Measurements from ENCODE around the gene XPNPEP3.
A peak's percentile ranks its signal among the peaks of the same experiment; 100 is the strongest.

Gene XPNPEP3

DNA sequence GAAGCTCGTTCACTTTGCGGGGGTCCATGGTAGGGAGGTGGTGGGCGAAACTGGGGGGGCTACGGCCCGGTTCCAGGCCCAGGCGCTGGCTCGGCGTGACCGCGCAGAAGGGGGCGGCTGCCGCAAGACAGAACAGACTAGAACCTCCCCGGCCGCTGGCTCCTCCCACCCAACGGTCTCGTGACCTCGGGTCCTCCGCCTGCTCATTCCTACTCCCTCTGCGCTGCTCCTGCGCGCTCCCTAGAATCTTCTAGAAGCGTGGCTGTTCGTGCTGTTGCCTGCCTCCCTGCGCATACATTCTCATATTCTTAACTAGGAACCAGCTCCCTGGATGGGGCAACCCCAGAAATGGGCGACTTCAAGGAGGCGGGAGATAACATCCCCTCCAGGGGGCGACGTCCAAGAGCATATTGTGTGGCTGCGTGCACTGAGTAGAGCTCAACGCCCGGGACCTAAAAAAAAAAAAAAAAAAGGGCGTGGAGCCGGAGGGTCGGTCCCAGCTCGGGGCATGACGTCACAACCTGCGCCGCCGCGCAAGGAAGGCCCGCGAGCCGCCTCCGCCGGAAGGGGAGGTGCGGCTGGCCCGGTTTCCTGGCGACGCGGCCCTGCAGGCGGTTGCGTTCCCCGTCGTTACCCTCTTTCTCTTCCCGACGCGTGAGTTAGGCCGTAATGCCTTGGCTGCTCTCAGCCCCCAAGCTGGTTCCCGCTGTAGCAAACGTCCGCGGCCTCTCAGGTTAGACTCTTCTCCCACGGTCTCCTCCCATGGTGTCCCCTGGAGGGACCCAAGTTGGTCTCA is at the start of gene XPNPEP3, which contains the start of gene ST13:
Gene XPNPEP3, plus strand, starts transcription at position 636 of the 796 bp plus-strand sequence. Its CDS starts 34 bp downstream, at position 670.
Gene ST13, minus strand, starts transcription at position 127 of the 796 bp plus-strand sequence. Its CDS starts 99 bp downstream, at position 28.
- Histone ChIP-seq H2AFZ (ENCODE audit: low read depth) (peak within 1 kb of the TSS; percentile 52), H3K4me1 (ENCODE audit: low read depth, poor library complexity, severe bottlenecking) (peaks cover 48% of the 10 kb centered on the region)
- TF ChIP-seq, protein P1, sequence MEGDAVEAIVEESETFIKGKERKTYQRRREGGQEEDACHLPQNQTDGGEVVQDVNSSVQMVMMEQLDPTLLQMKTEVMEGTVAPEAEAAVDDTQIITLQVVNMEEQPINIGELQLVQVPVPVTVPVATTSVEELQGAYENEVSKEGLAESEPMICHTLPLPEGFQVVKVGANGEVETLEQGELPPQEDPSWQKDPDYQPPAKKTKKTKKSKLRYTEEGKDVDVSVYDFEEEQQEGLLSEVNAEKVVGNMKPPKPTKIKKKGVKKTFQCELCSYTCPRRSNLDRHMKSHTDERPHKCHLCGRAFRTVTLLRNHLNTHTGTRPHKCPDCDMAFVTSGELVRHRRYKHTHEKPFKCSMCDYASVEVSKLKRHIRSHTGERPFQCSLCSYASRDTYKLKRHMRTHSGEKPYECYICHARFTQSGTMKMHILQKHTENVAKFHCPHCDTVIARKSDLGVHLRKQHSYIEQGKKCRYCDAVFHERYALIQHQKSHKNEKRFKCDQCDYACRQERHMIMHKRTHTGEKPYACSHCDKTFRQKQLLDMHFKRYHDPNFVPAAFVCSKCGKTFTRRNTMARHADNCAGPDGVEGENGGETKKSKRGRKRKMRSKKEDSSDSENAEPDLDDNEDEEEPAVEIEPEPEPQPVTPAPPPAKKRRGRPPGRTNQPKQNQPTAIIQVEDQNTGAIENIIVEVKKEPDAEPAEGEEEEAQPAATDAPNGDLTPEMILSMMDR (conservative IDR thresholded peaks at IDR 0.05; ENCODE audit: low read depth, low read length), result 0 out of 2 replicates have a peak, but pooled peaks have one; percentile 8

DNA sequence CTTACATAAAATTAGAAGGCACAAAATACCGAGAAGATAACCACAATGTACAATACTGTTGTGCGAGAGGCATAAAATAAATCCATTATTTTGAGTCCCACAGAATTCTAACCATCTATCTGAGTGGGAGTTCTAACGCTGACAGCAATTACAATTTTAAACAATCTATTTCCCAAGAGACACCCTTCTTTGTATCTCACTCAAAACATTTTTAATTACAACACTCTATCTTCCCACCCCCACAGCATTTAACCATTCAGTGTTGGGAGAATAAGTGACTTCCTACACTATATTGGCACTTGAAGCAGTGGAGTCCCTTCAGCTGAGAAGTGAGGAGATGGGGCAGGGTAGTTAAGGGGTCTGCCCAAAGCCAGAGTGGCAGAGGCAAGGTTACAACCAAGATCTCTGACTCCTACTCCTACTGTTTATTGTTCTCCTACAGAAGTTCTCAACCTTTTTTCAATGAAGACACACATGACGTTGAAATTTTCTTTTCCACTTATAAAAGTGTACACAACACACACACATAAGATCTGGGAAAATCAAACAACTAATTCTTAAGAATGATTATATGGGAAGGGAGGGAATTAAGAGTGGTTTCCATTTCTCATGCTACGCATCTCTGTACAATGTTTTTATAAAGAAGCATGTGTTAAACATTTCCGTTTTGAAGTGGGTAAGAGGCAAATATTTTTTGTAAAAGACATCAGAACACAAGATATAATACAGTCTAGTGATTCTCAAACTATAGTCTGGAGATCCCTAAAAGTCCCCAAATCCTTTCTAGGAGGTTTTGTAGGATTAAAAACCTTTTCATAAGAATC is 48.7 kb upstream of the XPNPEP3 start:
- Histone ChIP-seq H3K27me3 (ENCODE audit: insufficient read depth, low read depth) (no peaks in the 10 kb centered on the region), H3K27ac (no peak overlapping the region), H3K36me3 (ENCODE audit: insufficient read depth) (no peaks in the 10 kb centered on the region), H3K9ac (no peak overlapping the region), H3K4me1 (ENCODE audit: low read depth, poor library complexity, severe bottlenecking) (no peaks in the 10 kb centered on the region), H3K4me3 (IDR thresholded peaks at IDR 0.05; ENCODE audit: insufficient read depth, low read depth, low read length) (no peak overlapping the region), H4K20me1 (ENCODE audit: insufficient read depth) (no peaks in the 10 kb centered on the region), H3K79me2 (ENCODE audit: insufficient read depth, low read depth) (peaks cover 21% of the 10 kb centered on the region; the same call in 1 of the 2 replicates), H3K4me2 (no peak overlapping the region), H2AFZ (ENCODE audit: low read depth) (no peak overlapping the region)
- TF ChIP-seq, protein P1 (conservative IDR thresholded peaks at IDR 0.05; ENCODE audit: low read depth, low read length), result no peak

More for the DNA sequence above, at the start of gene XPNPEP3, which contains the start of gene ST13:
- Histone ChIP-seq H4K20me1 (ENCODE audit: insufficient read depth) (peaks cover 14% of the 10 kb centered on the region), H3K27ac (peak within 1 kb of the TSS; percentile 85), H3K9ac (peak within 1 kb of the TSS; percentile 84), H3K4me2 (peak within 1 kb of the TSS; percentile 98), H3K27me3 (ENCODE audit: insufficient read depth, low read depth) (no peaks in the 10 kb centered on the region), H3K79me2 (ENCODE audit: insufficient read depth, low read depth) (peaks cover 83% of the 10 kb centered on the region), H3K36me3 (ENCODE audit: insufficient read depth) (no peaks in the 10 kb centered on the region), H3K4me3 (IDR thresholded peaks at IDR 0.05; ENCODE audit: insufficient read depth, low read depth, low read length) (no peak within 1 kb of the TSS)

DNA sequence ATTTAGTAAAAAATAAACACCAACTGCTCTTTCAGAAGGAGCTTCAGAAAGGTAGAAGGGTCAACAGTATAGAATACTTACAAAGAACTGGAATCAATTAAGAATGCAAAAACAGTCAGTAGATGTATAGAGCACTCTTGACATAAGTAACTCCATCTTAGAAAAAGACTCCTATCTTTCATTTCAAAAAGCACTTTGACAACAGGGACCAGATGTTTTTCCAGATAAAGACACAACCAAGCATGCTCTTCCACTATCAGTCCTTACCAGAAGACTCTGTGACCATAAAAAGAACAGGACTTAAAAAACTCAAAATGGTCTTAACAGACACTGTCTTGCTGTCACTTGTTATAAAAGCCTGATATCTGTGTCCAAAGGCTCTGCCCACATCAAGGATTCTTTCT is 43.0 kb upstream of the XPNPEP3 start:
- no peak overlapping the region for H3K9ac ChIP-seq
- H3K27ac ChIP-seq, result no peak overlapping the region
- H3K27me3 ChIP-seq (ENCODE audit: insufficient read depth, low read depth), result no peaks in the 10 kb centered on the region
- no peak overlapping the region for H3K4me2 ChIP-seq
- no peaks in the 10 kb centered on the region for H3K36me3 ChIP-seq (ENCODE audit: insufficient read depth)
- TF ChIP-seq, protein P1 (conservative IDR thresholded peaks at IDR 0.05; ENCODE audit: low read depth, low read length), result no peak
- H3K79me2 ChIP-seq (ENCODE audit: insufficient read depth, low read depth), result peaks cover 49% of the 10 kb centered on the region
- peaks cover 18% of the 10 kb centered on the region for H3K4me1 ChIP-seq (ENCODE audit: low read depth, poor library complexity, severe bottlenecking)
- no peak overlapping the region for H2AFZ ChIP-seq (ENCODE audit: low read depth)
- H3K4me3 ChIP-seq (IDR thresholded peaks at IDR 0.05; ENCODE audit: insufficient read depth, low read depth, low read length), result no peak overlapping the region
- H4K20me1 ChIP-seq (ENCODE audit: insufficient read depth), result no peaks in the 10 kb centered on the region

DNA sequence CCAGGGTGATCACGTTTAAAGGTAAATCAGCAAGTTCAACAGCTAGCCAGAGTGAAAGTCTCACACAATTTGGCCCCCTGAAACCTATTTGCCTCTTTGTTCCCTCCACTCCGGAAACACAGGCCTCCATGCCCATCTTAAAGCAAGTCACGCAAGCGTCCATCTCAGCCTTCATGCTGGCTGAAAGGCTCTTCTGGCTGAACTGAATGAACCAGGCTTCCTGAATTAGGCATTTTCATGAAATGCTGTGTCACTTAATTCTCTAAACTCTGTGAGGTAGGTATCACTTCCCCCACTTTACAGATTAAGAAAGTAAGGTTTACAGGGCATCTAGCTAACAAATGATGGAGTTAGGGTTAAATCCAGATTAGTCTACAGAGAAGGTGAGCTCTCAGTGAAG is 39.2 kb upstream of the XPNPEP3 start:
- H3K4me3 ChIP-seq (IDR thresholded peaks at IDR 0.05; ENCODE audit: insufficient read depth, low read depth, low read length), result no peak overlapping the region
- H3K9ac ChIP-seq, result peak overlapping the region; percentile 69; the same call in 1 of the 2 replicates
- peak overlapping the region; percentile 50 for H3K27ac ChIP-seq
- no peaks in the 10 kb centered on the region for H3K27me3 ChIP-seq (ENCODE audit: insufficient read depth, low read depth)
- TF ChIP-seq, protein P1 (conservative IDR thresholded peaks at IDR 0.05; ENCODE audit: low read depth, low read length), result no peak
- peak overlapping the region; percentile 87 for H3K4me2 ChIP-seq
- H3K36me3 ChIP-seq (ENCODE audit: insufficient read depth), result no peaks in the 10 kb centered on the region
- peaks cover 26% of the 10 kb centered on the region for H3K4me1 ChIP-seq (ENCODE audit: low read depth, poor library complexity, severe bottlenecking)
- peak overlapping the region; percentile 12; the same call in 1 of the 2 replicates for H2AFZ ChIP-seq (ENCODE audit: low read depth)
- peaks cover 44% of the 10 kb centered on the region for H3K79me2 ChIP-seq (ENCODE audit: insufficient read depth, low read depth)
- no peaks in the 10 kb centered on the region for H4K20me1 ChIP-seq (ENCODE audit: insufficient read depth)

Measured in KMS-11 (cell line).